ENCODE measurements around the gene GAL3ST1.

The GAL3ST1 gene

GRCh38 chr22:30516731-30517130 lies 57.7 kb downstream of the GAL3ST1 start:
- no peak overlapping the region for H3K27ac Mint-ChIP-seq
- DNase-seq (ENCODE audit: low spot score in 2 of 2) (no peak), ATAC-seq (ENCODE audit: low read depth) (no peak)
- peaks cover 2% of the 10 kb centered on the region for H3K27me3 Mint-ChIP-seq
- H3K36me3 Mint-ChIP-seq: no peaks in the 10 kb centered on the region
- no peak overlapping the region for H3K4me3 Mint-ChIP-seq
- H3K4me1 Mint-ChIP-seq: no peaks in the 10 kb centered on the region
- H3K9me3 Mint-ChIP-seq: peaks cover 2% of the 10 kb centered on the region

- Mint-ChIP-seq H3K27ac (no peak overlapping the region), H3K36me3 (no peaks in the 10 kb centered on the region), H3K27me3 (no peaks in the 10 kb centered on the region), H3K4me3 (no peak overlapping the region), H3K4me1 (no peaks in the 10 kb centered on the region), H3K9me3 (peaks cover 2% of the 10 kb centered on the region)
- DNase-seq (ENCODE audit: low spot score in 2 of 2) (no peak), ATAC-seq (ENCODE audit: low read depth) (no peak)
Observed at GRCh38 chr22:30516273-30516672, 58.2 kb downstream of the GAL3ST1 start.

GRCh38 chr22:30514252-30514651 lies 60.2 kb downstream of the GAL3ST1 start:
- Mint-ChIP-seq H3K4me3 (no peak overlapping the region), H3K4me1 (no peaks in the 10 kb centered on the region), H3K36me3 (no peaks in the 10 kb centered on the region), H3K27me3 (peaks cover 2% of the 10 kb centered on the region), H3K9me3 (peaks cover 2% of the 10 kb centered on the region), H3K27ac (no peak overlapping the region)
- ATAC-seq (ENCODE audit: low read depth) (no peak), DNase-seq (ENCODE audit: low spot score in 2 of 2) (no peak)

- H3K27ac Mint-ChIP-seq: no peak overlapping the region
- H3K27me3 Mint-ChIP-seq: peaks cover 2% of the 10 kb centered on the region
- H3K4me3 Mint-ChIP-seq: no peak overlapping the region
- no peaks in the 10 kb centered on the region for H3K4me1 Mint-ChIP-seq
- no peak for ATAC-seq (ENCODE audit: low read depth)
- DNase-seq (ENCODE audit: low spot score in 2 of 2): no peak
- H3K36me3 Mint-ChIP-seq: no peaks in the 10 kb centered on the region
- peaks cover 2% of the 10 kb centered on the region for H3K9me3 Mint-ChIP-seq
Observed at GRCh38 chr22:30513462-30513861, 61.0 kb downstream of the GAL3ST1 start.

- Mint-ChIP-seq H3K4me3 (no peak overlapping the region), H3K27ac (no peak overlapping the region), H3K36me3 (no peaks in the 10 kb centered on the region), H3K4me1 (no peaks in the 10 kb centered on the region), H3K9me3 (peaks cover 2% of the 10 kb centered on the region), H3K27me3 (peaks cover 4% of the 10 kb centered on the region)
- ATAC-seq (ENCODE audit: low read depth) (no peak), DNase-seq (ENCODE audit: low spot score in 2 of 2) (no peak)
Observed at GRCh38 chr22:30511911-30512310, 62.6 kb downstream of the GAL3ST1 start.

- Mint-ChIP-seq H3K4me1 (no peaks in the 10 kb centered on the region), H3K36me3 (no peaks in the 10 kb centered on the region), H3K4me3 (no peak overlapping the region), H3K27ac (no peak overlapping the region), H3K27me3 (peaks cover 8% of the 10 kb centered on the region), H3K9me3 (peaks cover 2% of the 10 kb centered on the region)
- ATAC-seq (ENCODE audit: low read depth) (no peak), DNase-seq (ENCODE audit: low spot score in 2 of 2) (no peak)
Observed at GRCh38 chr22:30511109-30511508, 63.4 kb downstream of the GAL3ST1 start.

GRCh38 chr22:30508216-30508615 lies 66.2 kb downstream of the GAL3ST1 start:
- no peak for DNase-seq (ENCODE audit: low spot score in 2 of 2)
- Mint-ChIP-seq H3K36me3 (no peaks in the 10 kb centered on the region), H3K27ac (no peak overlapping the region), H3K9me3 (peaks cover under 1% of the 10 kb centered on the region), H3K27me3 (peaks cover 19% of the 10 kb centered on the region), H3K4me3 (no peak overlapping the region), H3K4me1 (no peaks in the 10 kb centered on the region)
- no peak for ATAC-seq (ENCODE audit: low read depth)

GRCh38 chr22:30507670-30508069 lies 66.8 kb downstream of the GAL3ST1 start:
- Mint-ChIP-seq H3K4me3 (no peak overlapping the region), H3K27me3 (peaks cover 19% of the 10 kb centered on the region), H3K27ac (no peak overlapping the region), H3K4me1 (no peaks in the 10 kb centered on the region), H3K36me3 (no peaks in the 10 kb centered on the region), H3K9me3 (no peaks in the 10 kb centered on the region)
- DNase-seq (ENCODE audit: low spot score in 2 of 2) (no peak), ATAC-seq (ENCODE audit: low read depth) (no peak)

GRCh38 chr22:30506507-30506968 lies 67.9 kb downstream of the GAL3ST1 start:
- Mint-ChIP-seq H3K9me3 (no peaks in the 10 kb centered on the region), H3K4me1 (no peaks in the 10 kb centered on the region), H3K4me3 (no peak overlapping the region), H3K27ac (no peak overlapping the region), H3K36me3 (no peaks in the 10 kb centered on the region), H3K27me3 (peaks cover 19% of the 10 kb centered on the region)
- DNase-seq (ENCODE audit: low spot score in 2 of 2) (no peak), ATAC-seq (ENCODE audit: low read depth) (no peak)

Measured in memory B cell (primary cell).